ENCODE measurements around the gene KREMEN1.

- no peak for TF ChIP-seq CTCF (IDR thresholded peaks at IDR 0.05; ENCODE audit: borderline replicate concordance, extremely low read depth, low read length, poor library complexity, severe bottlenecking)
- TF ChIP-seq EZH2 (IDR thresholded peaks at IDR 0.05; ENCODE audit: borderline replicate concordance, low read depth, low read length, severe bottlenecking) = no peak
Observed at GRCh38 chr22:29083933-29084591, 11.2 kb downstream of the KREMEN1 start.

Measured in DND-41 (cell line).